Mucosa of descending colon (tissue), 3 donors: Measurements from ENCODE around the gene SH3GLB2. TPM values are rescaled to one million over a fixed set of nuclear protein-coding genes. Genes with fewer than 3 reads are reported as not detected.
A peak's percentile ranks its signal among the peaks of the same experiment; 100 is the strongest.

Source experiments
- ATAC-seq: fragments of 200-7000 bp; cut with Tn5 transposase; one replicate; pipeline ENCODE4 v1.9.1; 2020; ENCODE audit warnings: mild to moderate bottlenecking, moderate library complexity
- DNase-seq, 3 donors: peaks; one replicate each; pipeline ENCODE4 v3.0.0-alpha.2; 2020
- H3K36me3 ChIP-seq: fragments of 200-600 bp; one replicate; pipeline ENCODE4 v1.8.0; 2021; ENCODE audit warnings: low read depth, mild to moderate bottlenecking
- H3K4me1 ChIP-seq: fragments of 200-600 bp; one replicate; pipeline ENCODE4 v1.8.0; 2021; ENCODE audit warnings: low read depth, mild to moderate bottlenecking
- H3K4me3 ChIP-seq: fragments of 200-600 bp; one replicate; pipeline ENCODE4 v1.8.0; 2021; ENCODE audit warnings: mild to moderate bottlenecking
- H3K9me3 ChIP-seq: fragments of 200-600 bp; one replicate; pipeline ENCODE4 v1.8.0; 2021; ENCODE audit warnings: mild to moderate bottlenecking
- CTCF ChIP-seq: fragments of 200-600 bp; IDR thresholded peaks from one replicate; pipeline ENCODE4 v1.8.0; 2022; ENCODE audit warnings: antibody characterized with exemption, mild to moderate bottlenecking
- intact Hi-C, 2 donors: fragments of 100-400 bp; cut with DNase I in 1 of 2; cut with micrococcal nuclease in 1 of 2; formaldehyde crosslinking; loops; one replicate each; pipeline versions ENCODE4 v1.11.0 to v1.11.1; 2022; cut with DNase I, micrococcal nuclease
- total RNA-seq, 3 donors: library from RNA; stranded (reverse); fragmentation: NEBNext Ultra II Directional in 2 of 3; extraction: Animal tissue kit (Norgen Biotek cat#: 25700) in 2 of 3; gene quantifications; one replicate each; pipeline versions ENCODE4 v1.2.1 to v1.2.4, GENCODE V29; 2021 to 2023
- donor health status: DM: no; HTN: no; CAD: no; lungs with moderate emphysema.
- donor health status: DM: no; HTN: no; CAD: no.
- donor health status: DM: no; HTN: yes; CAD: no.

SH3GLB2 gene
- total RNA-seq, 3 donors from 2014 or later, result 107 to 158 (median 128) TPM

GRCh38 chr9:129059796-129060785 lies 32.0 kb upstream of the SH3GLB2 start:
- Histone ChIP-seq H3K4me3 (no peak overlapping the region), H3K9me3 (no peaks in the 10 kb centered on the region), H3K36me3 (peaks cover 3% of the 10 kb centered on the region), H3K4me1 (no peaks in the 10 kb centered on the region)
- DNase-seq (no peak), ATAC-seq (no peak)
- intact Hi-C loops, result no loop called here
- no peak for TF ChIP-seq CTCF

GRCh38 chr9:129058965-129059795 lies 31.0 kb upstream of the SH3GLB2 start:
- Histone ChIP-seq H3K4me1 (no peaks in the 10 kb centered on the region), H3K4me3 (no peak overlapping the region), H3K36me3 (no peaks in the 10 kb centered on the region), H3K9me3 (no peaks in the 10 kb centered on the region)
- no peak for DNase-seq
- intact Hi-C loops, result no loop called here
- peak; percentile 64 for ATAC-seq
- TF ChIP-seq CTCF, result no peak

DNA sequence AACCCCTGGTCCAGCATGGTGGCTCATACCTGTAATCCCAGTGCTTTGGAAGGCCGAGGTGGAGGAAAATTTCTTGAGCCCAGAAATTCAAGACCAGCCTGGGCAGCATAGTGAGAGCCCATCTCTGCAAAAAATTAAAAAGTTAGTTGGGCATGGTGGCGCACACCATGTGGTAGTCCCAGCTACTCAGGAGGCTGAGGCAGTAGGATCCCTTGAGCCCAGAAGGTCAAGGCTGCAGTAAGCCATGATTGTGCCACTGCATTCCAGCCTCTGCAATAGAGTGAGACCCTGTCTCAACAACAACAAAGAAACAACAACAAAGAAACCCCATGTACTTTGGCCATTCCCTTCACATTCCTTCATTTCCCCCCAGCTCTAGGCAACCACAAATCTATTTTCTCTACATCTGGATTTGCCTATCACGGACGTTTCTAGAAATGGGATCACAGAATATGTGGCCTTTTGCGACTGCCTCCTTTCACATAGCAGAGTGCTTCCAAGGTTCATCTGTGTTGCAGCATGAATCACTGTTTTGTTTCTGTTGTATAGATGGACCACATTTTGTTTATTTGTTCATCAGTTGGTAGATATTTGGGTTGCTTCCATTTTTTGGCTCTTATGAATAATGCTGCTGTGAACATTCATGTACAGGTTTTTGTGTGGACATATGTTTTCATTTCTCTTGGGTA lies 26.2 kb upstream of the SH3GLB2 start:
- no peak overlapping the region for H3K4me3 ChIP-seq
- no peak for TF ChIP-seq CTCF
- ATAC-seq (no peak), DNase-seq (no peak)
- H3K36me3 ChIP-seq, result no peaks in the 10 kb centered on the region
- intact Hi-C loops, result no loop called here
- peaks cover 10% of the 10 kb centered on the region for H3K4me1 ChIP-seq
- no peaks in the 10 kb centered on the region for H3K9me3 ChIP-seq

- DNase-seq (no peak), ATAC-seq (no peak)
- TF ChIP-seq CTCF, result no peak
- H3K9me3 ChIP-seq, result no peaks in the 10 kb centered on the region
- no peak overlapping the region for H3K4me3 ChIP-seq
- H3K36me3 ChIP-seq, result peaks cover 4% of the 10 kb centered on the region
- intact Hi-C loops, result no loop called here
- H3K4me1 ChIP-seq, result peaks cover 10% of the 10 kb centered on the region
Observed at GRCh38 chr9:129053020-129053419, 24.9 kb upstream of the SH3GLB2 start.

GRCh38 chr9:129052592-129052991 lies 24.5 kb upstream of the SH3GLB2 start:
- peaks cover 5% of the 10 kb centered on the region for H3K36me3 ChIP-seq
- TF ChIP-seq CTCF, result no peak
- H3K9me3 ChIP-seq, result no peaks in the 10 kb centered on the region
- intact Hi-C loops, result no loop called here
- peaks cover 10% of the 10 kb centered on the region for H3K4me1 ChIP-seq
- ATAC-seq (peak; percentile 96), DNase-seq (peak; percentile 95 to 98 (median 97))
- H3K4me3 ChIP-seq, result no peak overlapping the region
